ENCODE measurements around the gene ADORA2A.
A peak's percentile ranks its signal among the peaks of the same experiment; 100 is the strongest.

Gene ADORA2A

DNA sequence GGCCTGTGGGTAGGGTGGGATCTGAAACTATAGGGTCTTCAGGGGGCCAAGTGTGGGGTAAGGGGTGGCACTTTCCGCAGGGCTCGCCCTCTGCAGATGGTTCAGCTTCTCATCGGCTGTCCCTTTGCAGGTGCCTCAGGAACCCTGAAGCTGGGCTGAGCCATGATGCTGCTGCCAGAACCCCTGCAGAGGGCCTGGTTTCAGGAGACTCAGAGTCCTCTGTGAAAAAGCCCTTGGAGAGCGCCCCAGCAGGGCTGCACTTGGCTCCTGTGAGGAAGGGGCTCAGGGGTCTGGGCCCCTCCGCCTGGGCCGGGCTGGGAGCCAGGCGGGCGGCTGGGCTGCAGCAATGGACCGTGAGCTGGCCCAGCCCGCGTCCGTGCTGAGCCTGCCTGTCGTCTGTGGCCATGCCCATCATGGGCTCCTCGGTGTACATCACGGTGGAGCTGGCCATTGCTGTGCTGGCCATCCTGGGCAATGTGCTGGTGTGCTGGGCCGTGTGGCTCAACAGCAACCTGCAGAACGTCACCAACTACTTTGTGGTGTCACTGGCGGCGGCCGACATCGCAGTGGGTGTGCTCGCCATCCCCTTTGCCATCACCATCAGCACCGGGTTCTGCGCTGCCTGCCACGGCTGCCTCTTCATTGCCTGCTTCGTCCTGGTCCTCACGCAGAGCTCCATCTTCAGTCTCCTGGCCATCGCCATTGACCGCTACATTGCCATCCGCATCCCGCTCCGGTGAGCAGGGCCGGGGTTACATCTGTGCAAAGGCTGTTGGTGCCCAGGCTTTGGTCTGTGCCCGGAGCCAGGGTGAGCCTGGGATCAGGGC, 5.8 kb downstream of the ADORA2A start:
- Histone ChIP-seq H3K4me1 (ENCODE audit: control insufficient read depth in 1 of 2, insufficient read depth in 1 of 2, low read depth in 1 of 2, low read length in 1 of 2) (peaks cover 98 to 100% of the 10 kb centered on the region in 2 experiments), H3K27me3 (no peaks in the 10 kb centered on the region), H3K27ac (peak overlapping the region; percentile 97), H3K36me3 (peaks cover 55% of the 10 kb centered on the region), H3K4me3 (ENCODE audit: low read depth in 1 of 2, low read length in 1 of 2) (peak overlapping the region in 1 of 2 experiments; percentile 49), H3K9me3 (no peaks in the 10 kb centered on the region)
- TF ChIP-seq CTCF (IDR thresholded peaks at IDR 0.05) = no peak

DNA sequence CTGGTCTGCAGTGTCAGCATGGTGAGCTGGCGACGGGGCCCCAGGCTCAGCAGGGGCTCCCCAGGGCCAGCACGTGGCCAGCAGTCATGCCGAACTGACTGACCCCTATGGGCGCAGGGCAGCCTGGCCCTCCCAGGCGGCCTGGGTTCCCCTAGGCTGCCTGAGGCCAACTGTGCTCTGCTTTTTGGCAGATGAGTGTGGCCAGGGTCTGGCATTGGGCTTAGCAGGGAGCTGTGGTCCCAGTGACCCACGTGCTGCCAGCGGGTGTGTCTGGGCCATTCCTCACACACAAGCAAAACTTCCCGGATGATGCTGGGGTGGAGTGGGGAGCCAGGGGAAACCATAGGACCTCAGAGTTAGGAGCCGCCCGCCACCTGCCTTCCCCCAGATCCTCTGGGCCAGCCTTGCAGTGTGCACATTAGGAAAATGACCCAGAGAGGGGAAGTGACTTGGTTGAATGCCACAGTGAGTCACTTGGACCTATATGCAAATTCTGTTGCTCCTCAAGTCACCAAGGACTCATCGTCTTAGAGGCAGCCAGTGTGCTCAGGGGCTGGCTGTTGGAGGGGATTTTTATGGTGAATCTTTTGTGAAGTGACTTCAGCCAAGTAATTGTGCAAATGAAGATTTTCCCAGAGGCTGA, 6.5 kb downstream of the ADORA2A start:
- no peaks in the 10 kb centered on the region for H3K27me3 ChIP-seq
- peak overlapping the region; percentile 6 to 49 for H3K4me3 ChIP-seq (ENCODE audit: low read depth in 1 of 2, low read length in 1 of 2)
- no peaks in the 10 kb centered on the region for H3K9me3 ChIP-seq
- TF ChIP-seq CTCF (IDR thresholded peaks at IDR 0.05) = no peak
- H3K4me1 ChIP-seq (ENCODE audit: control insufficient read depth in 1 of 2, insufficient read depth in 1 of 2, low read depth in 1 of 2, low read length in 1 of 2) = peaks cover 98 to 99% of the 10 kb centered on the region in 2 experiments
- peak overlapping the region; percentile 97 for H3K27ac ChIP-seq
- peaks cover 55% of the 10 kb centered on the region for H3K36me3 ChIP-seq

DNA sequence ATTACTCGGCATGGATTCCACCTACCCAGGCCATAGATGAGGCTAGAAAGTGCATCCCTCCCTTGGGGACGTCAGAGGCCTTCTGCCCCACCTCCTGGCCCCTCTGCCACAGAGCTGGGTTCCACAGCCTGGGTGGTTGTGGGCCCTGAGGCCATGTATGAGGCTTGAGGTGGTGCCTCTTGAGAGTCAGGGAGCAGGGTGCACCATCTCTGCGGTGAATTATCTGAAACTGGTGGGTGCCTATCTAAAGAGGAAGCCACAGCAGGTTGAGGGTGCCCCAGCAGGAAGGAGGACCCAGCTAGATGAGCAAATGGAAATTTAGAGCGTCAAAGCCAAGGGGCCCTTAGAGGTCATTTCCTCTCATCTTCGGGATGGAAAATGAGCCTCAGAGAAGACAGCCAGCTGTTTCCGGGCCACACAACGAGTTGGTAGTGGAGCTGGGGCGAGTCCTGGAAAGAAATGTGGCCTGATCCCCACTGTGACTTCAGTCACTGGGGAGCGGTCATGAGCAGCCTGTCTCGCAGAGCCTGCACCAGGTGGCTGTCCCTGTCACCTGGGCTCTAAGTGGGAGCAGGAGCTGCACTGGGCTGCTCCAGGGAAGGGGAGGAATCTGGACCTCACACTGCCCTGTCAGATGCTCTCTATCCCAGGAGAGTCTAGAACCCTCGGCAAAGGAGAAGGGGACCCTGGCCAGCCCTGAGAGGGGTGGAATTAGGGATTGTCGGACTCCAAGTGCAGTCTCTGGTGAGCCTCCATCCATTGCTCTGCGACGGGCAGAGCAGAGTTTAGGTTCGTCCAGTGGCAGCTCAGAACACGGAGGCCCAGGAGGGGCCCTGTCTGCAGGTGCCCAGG, 7.3 kb downstream of the ADORA2A start:
- Histone ChIP-seq H3K4me1 (ENCODE audit: control insufficient read depth in 1 of 2, insufficient read depth in 1 of 2, low read depth in 1 of 2, low read length in 1 of 2) (peaks cover 98% of the 10 kb centered on the region in 2 experiments), H3K27me3 (no peaks in the 10 kb centered on the region), H3K36me3 (peaks cover 55% of the 10 kb centered on the region), H3K9me3 (no peaks in the 10 kb centered on the region), H3K27ac (peak overlapping the region; percentile 97), H3K4me3 (ENCODE audit: low read depth in 1 of 2, low read length in 1 of 2) (peak overlapping the region; percentile 49)
- TF ChIP-seq CTCF (IDR thresholded peaks at IDR 0.05) = no peak

GRCh38 chr22:24435323-24435645, 7.9 kb downstream of the ADORA2A start:
- peaks cover 98% of the 10 kb centered on the region in 2 experiments for H3K4me1 ChIP-seq (ENCODE audit: control insufficient read depth in 1 of 2, insufficient read depth in 1 of 2, low read depth in 1 of 2, low read length in 1 of 2)

More at GRCh38 chr22:24435323-24435645, 7.9 kb downstream of the ADORA2A start:
- H3K4me3 ChIP-seq (ENCODE audit: low read depth in 1 of 2, low read length in 1 of 2) = peak overlapping the region; percentile 49
- H3K36me3 ChIP-seq = peaks cover 55% of the 10 kb centered on the region
- no peaks in the 10 kb centered on the region for H3K27me3 ChIP-seq
- no peak for TF ChIP-seq CTCF (IDR thresholded peaks at IDR 0.05)
- H3K9me3 ChIP-seq = no peaks in the 10 kb centered on the region
- peak overlapping the region; percentile 97 for H3K27ac ChIP-seq

Measured in neutrophil (primary cell).